NCI-H1105 treated with DMSO at 0.1 percent for 48 hours (cell line): ENCODE measurements around the gene XCL1.
"Not testable (repeated sequence)": the region's sequence is repeated elsewhere in the genome, so short reads cannot be mapped to it uniquely, and the experiment has no call there.

Experiments used
- DNase-seq: peaks from one replicate; lab custom pipeline; 2025; lab: John Stamatoyannopoulos, UW

Gene XCL1

DNA sequence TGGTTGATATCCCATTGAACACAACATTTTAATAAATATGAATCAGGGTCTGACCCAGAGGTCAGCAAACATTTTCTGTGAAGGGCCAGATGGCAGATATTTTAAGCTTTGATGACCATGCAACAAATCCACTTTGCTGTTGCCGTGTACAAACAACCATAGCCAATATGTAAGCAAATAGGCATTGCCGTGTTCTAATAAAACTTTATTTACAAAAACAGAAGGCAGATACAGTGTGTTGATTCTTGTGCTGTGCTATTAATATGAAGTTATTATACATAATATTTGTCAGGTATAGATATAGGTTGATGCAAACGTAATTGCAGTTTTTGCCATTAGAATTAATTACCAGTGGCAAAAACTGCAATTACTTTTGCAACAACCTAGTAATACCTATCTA, 8.8 kb upstream of the XCL1 start:
- no peak for DNase-seq

DNA sequence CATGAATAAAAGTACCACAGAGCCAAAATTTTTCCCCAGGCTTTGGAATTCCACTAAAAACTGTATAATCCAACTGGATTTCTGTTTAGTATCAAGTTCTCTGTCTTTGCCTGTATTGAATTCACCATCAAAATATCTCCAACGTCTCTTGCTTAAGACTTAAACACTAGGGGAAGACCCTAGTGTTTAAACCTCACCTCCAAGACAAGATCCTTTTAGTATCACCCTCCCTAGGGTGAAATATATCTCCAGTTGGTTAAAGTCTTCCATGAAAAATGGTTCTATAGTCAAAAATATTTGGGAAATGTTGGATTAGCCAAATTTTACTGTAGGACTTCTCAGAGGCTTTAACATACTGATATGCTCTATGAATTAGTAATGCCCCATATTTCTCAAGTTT, 8.1 kb upstream of the XCL1 start:
- DNase-seq = no peak

DNA sequence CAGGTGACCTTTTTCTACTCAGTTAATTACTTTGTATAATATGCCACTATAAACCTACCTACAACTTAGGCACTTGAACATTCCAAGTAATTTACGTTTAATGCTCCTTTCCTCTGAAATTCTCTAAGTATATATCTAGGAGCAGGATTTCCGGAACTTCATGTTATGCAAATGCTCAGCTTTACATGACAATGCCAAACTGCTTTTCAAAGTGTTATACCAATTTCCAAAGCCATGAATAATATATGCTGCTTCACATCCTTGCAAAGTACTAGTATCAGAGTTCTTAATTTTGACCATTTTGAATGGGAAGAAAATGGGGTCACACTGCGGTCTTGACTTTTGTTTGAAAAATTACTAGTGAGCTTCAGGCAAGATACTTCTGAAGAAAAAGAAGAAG, 5.8 kb upstream of the XCL1 start:
- DNase-seq = no peak

DNA sequence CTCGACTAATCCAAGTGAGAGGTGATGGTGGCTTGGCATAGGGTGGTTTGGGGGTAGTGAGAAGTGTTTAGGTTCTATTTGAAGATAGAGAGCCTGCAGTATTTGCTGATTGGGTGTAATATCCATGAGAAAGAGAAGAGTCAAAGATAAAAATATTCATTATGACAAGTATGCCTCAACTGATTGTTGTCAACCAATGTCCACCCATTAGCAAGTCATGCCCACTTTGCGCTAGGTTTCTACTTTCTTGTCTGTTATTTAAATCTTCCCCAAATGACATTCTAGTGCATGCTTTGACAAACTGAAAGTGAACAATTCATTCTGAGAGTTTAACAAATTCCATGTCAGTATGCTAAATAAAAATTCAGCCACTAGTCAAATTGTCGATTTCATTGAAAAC, 3.8 kb upstream of the XCL1 start:
- no peak for DNase-seq

DNA sequence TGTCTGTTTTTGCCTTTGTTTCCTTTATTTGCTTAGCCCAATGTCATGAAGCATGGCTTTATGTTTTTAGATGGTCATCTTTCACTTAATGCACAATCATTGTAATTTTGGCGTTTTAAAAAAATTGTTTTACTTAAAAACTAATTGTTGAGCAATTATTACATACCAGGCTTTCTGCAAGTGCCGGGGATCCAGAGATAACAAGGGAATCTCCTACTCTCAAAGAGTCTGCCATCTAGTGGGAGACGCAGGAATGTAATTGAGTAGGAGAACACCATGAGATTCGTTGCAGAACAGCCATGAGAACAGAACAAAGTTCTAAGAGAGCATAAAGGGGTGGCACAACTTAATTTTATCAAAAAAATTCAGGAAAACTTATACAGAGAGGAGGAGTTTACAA, 2.2 kb upstream of the XCL1 start:
- DNase-seq = peak; percentile 11

DNA sequence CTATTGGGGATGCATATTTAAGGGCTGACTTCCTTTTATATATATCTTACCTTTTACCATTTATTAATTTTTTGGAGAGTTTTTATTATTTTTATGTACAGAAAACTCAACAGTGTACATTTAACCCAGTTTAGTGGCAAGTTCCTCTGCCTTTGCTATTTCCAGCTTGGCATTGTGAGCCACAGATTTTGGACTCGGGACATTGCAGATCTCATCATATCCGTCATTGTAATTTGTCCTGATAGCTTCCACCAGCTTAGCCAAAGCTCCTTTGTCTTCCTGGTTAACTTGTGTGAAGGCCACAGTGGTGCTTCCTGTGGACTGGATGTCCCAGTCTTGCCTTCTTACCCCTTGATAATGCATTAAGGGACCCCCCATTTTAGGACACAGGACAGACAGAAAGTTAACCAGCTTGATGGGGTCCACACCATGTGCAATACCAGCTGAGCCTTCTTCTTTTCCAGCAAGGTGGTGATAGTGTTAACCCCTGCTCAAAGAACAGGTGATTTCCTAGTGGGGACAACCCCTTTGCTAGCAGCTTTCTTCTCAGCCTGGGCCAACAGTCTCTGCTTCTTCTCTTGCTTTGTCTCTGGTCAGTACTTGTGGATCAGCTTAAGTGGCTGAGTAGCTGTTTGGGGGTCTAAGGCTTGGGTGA, 2.3 kb downstream of the XCL1 start:
- not testable (repeated sequence) for DNase-seq

DNA sequence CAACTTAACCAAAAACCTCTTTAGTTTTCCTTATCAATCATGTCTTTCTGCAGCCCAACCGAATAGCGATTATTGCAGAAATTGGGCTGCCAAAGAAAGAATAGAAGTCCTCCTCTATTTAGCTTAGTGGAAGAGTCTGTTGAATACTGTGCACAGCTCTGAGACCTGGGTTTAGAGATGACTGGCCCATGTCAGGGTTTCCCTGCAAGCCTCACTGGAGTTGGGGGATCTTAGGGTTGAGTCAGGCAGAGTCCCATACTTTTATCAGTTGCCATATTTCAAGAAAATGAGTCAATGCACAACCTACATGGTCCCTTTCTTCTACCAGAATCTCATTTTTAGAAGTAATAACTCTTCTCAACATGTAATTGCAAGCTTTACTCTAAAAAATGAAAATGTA, 3.9 kb downstream of the XCL1 start:
- DNase-seq = not testable (repeated sequence)

DNA sequence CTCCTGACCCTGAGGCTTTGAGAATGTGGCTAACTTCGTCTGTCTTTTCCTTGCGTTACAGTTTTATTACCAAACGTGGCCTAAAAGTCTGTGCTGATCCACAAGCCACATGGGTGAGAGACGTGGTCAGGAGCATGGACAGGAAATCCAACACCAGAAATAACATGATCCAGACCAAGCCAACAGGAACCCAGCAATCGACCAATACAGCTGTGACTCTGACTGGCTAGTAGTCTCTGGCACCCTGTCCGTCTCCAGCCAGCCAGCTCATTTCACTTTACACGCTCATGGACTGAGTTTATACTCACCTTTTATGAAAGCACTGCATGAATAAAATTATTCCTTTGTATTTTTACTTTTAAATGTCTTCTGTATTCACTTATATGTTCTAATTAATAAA, 4.6 kb downstream of the XCL1 start:
- DNase-seq = not testable (repeated sequence)

DNA sequence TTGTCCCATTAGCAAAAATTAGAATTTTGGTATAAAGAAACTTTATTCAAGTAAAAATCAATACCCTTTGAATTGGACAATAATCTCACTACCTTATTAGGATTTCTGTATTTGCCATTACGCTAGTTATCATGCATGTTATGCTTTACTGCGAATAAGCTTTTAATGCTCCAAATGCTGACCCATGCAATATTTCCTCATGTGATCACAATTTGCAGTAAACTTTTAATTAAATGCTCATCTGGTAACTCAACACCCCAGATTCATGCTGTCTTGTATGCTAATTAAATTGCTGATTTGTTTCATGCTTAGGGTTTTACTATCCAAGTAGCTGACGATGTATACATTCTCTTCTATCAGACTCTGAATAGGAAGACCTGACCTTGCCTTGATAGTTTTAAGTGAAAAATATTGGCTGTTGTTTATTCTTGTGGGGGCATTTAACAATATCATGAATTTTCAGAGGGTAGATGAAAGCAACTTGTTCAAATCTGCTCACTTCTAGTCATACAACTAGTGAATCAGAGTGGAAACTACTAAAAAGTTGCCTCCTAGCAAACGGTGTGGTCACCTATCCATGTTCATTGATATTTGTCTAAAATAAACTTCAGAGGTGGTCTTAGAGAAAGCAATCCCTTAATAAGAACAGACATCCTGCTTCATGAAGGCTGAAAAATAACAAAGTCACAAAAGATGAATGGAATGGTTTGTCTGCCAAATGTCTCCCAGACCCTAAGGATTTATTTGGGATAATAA, 5.6 kb downstream of the XCL1 start:
- no peak for DNase-seq

DNA sequence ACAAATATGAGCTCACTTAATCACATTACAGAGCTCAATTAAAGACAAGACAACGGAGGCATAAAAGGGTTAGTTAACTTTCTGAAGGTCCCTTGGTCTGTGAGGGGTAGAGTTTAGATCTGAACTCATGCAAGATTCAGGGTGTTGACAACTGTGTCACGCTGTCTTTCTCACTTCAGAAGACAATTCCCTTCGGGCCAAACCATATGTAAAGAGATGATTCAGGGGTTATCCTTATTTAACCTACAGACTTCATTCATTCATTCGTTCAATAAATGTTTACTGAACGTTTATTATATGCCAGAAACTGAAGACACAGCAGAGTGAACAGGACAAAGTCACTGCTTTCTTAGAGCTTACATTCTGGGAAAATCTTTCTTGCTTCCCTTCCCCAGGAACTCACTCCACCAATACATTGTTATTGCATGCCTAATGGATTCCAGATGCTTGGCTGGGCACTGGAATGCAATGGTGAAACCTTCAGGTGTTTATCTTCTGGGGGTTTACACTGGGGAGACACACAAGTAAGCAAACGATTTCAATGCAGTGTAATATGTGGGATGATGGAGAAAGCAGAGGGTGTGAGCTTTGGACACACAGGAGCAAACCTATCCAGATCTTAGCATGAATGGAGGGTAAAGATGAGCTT, 6.4 kb downstream of the XCL1 start:
- no peak for DNase-seq

DNA sequence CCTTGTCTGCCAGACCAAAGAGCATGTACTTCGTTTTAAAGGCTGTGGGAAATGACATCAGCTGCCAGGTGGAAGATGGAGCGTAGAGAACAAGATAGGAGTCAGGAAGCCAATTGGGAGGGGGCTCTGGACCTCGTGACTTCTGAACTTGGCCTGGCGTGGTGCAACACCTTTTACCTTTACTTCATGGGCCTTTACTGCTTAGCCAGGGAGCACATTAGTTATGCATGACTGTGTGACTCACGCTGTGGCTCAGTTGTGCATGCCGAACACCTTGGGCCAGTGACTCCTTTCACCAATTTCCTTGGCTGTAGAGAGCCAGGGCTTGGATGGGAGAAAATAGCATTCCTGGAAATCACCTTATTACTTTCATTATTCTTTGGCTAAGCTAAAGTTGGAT, 7.2 kb downstream of the XCL1 start:
- no peak for DNase-seq

DNA sequence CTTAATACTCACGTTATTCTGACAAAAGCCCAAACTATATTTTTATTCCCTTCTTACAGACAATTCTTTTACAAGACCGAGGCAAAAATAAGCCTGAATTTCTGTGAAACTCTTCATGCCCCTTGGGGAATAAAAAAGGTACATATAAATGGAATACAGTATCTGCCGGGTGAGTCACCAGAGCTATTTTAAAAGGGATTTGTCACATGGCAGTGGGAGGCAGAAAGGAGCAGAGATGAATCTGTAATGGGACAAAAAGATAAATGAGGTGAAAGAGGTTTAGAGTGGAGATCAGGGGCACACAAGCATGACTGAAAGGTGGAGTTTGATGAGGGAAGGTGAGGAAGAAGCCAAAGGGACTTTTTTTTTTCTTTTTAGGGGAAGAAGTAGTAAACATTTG, 8.8 kb downstream of the XCL1 start:
- no peak for DNase-seq

DNA sequence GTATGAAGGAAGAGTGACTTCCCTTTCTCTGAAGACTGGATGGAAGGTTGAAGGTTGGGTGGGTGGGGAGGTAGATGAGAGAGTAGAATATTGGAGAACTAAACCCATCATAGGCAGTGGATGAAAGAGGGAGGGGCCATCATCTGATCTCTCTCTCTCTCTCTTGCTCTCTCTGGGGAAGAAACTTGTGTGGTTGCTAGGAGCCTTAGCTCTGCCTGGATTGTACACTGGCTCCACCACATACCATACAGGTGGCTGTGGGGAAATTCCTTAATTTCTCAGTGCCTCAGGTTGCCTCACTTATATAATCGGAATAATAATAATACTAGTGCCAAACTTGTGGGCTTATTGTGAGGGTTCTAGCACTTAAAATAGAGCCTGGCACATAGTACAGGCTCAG, 9.5 kb downstream of the XCL1 start:
- no peak for DNase-seq

DNA sequence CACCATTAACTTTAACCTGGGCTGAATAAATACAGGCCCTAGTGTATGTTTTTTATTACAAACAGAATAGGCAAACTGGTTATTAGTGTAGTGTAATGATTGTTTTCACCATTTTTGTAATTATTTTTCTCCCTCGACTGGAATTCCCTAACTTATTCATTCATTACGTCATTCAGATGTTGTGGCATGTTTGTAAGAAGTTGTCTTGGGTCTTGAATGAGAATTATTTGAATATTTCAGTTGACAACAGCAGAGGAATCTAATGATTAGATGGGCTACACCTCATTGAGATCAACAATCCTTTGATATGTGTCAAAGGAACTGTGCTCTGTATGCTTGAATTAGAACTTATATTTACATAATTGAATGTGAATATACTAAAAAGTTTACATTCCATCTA, 12.8 kb downstream of the XCL1 start:
- no peak for DNase-seq

DNA sequence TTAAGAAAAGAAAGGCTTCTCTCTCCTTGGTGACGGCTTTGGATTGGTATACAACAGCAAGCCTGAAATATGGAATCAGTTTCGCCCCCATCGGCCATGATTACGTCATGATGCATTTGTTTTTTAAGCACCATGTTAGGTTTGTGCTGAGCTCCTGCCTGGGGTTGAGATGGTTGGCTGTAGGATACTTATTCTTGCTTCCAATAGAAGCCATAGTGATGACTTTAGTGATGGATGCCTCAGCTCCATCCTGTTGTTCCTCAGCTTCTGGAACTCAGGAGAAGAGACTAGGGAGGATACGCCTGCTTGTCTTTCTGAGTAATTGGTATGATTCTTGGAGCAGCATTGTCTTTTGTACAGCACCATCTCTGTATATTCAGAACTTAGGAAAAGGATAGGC, 14.7 kb downstream of the XCL1 start:
- DNase-seq = no peak

DNA sequence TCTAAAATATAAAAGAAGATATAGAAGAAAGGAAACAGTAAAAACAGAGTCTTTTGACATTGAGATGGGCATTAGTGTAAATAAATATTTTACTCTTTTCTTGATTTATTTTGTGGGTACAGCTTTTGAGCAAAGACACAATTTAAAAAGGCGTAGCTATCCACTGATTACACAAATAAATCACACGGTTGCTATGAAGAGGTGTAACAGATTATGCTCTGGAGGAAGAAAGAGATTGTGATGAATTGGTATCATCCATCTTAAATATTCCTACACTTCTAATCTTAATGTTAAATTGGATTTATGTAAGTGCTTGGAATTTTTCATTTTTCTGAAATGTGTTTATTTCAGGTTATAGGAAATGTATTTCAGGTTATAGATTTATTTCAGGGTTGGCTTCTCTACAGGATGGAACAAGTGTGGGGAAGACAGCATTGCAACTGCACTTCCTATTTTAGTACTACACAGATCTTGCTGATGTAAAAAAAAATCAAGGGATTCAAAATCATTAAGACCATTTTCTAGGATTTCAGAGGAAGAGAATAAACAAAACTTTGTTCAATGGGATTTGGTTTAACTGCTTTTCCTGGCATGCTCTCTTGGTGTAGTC, 15.3 kb downstream of the XCL1 start:
- DNase-seq = no peak

DNA sequence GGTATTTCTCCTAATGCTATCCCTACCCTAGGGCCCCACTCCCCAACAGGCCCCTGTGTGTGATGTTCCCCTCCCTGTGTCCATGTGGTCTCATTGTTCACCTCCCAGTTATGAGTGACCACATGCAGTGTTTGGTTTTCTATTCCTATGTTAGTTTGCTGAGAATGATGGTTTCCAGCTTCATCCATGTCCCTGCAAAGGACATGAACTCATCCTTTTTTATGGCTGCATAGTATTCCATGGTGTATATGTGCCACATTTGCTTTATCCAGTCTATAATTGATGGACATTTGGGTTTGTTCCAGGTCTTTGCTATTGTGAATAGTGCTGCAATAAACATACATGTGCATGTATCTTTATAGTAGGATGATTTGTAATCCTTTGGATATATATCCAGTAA, 19.0 kb downstream of the XCL1 start:
- DNase-seq = not testable (repeated sequence)

DNA sequence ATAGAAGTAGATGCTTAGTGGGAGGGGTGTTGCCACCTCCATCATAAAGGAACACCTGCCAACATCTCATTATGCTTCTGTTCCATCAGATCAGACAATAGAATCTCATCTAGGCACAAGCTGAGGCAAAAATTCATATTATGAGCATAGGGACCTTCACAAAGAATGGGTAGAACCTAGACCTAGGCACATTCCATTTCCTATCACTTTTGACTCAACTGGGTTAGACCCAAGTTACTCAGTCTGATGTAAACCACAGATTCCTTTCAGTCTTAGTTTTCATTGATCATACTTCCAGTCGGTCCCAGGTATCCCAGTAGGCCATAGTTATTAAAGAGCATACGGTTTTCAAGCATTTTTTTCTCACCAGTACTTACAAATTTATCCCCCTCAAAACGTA, 21.7 kb downstream of the XCL1 start:
- no peak for DNase-seq

DNA sequence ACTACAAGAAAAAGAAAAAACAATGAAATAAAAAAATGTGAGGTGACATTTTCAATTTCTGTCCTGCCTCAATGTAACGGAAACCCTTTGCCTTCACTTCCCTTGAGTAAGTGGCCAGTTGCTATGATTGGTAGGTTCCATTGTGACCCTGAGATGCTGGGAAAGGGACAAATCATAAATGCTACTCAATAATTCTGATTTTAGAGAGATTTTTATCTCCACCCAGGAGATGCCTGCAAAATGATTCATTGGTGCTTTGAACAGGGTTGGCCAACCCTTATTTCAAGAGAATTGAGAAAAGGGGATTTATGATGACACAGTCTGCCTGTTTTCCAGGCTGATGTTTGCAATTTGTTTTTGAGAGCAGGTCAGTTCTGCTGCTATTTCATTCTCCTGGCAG, 22.5 kb downstream of the XCL1 start:
- no peak for DNase-seq

DNA sequence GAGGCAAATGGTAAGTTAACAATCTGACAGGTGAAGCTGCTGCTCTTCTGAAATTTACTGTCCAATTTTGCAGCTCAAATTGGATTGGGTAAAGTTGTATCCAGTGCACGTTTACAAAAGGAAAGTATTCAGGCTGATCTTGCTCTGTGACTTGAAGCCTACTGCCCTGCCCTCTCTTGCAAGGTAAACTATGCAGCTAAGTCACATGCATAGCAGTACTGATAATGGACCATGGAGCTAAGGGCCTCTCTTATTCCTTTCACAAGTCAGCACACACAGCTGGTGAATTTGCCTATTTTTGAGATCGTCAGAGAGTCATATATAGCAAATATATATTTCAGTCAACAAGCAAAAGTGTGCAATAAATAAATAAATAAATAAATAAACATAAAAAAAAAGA, 23.2 kb downstream of the XCL1 start:
- DNase-seq = no peak

DNA sequence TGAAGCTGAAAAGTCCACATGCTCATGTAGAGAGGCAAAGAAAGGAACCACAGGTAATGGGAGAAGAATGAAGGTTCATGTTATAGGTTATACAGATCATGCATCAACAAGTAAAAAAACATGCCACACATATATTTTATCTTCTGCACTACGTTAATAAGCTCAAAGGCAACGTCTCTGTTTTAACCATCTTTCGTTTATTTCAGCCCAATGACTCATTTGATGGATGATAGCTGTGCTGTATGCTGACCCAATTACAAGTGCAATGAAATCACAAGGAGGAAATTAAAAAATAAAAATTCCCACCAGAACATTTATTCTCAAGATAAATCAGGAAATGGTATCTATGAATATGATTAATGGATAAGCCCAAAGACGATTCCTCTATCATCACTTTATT, 24.6 kb downstream of the XCL1 start:
- no peak for DNase-seq

DNA sequence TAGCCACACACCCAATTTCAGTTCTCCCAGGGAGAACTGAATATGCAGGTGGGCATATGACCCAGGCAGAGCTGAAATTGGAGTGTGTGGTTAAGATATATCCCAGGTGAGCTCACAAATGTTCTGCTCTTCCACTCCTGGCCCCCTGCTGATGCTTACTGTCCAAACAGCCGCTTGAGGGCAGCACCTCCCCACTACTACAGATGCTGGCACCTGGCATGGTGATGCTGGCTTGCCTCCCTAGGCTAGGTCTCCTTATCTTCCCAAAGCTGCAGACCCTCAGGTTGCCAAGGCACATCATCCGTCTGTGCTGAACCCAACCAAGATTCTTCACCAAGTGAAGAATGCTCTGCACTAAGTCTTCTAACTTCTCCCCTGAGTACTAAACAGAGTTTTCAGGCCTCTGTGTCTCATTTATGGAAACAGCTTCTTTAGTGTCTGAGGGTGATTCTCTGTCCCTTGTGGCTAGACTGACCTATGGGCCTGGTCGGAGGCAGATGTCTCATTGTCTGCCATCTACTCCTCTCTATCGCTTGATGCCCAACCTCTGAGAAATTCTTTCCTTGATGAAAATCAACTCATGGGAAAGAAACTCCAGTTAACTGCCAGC, 27.2 kb downstream of the XCL1 start:
- DNase-seq = peak; percentile 73

DNA sequence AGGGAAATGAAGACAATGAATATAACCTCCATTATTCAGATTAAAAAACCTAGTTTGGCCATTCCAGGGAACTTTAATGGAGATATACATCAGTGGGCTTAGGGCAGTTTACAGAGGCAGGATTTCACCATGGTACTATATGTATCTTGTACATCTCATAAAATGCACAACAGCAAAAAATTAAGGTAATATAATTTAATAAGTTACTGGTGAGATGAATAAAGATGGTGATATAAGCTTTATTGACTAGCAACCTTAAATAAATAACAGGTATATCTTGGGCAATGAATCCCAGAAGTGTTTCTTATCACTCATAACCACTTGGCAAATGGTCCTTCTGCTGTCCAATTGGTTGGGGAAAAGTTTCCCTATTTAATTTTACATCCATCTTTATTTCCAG, 29.0 kb downstream of the XCL1 start:
- no peak for DNase-seq
